ENCODE results near the gene EDIL3. TPM values are rescaled to one million over a fixed set of nuclear protein-coding genes. Genes with fewer than 3 reads are reported as not detected.

Gene EDIL3
- total and polyA plus RNA-seq, 9 of the 15 experiments (the other 6 are each of a cell fraction or from before 2014, with no cell fraction given), result 0.09 TPM; not detected in 8

DNA sequence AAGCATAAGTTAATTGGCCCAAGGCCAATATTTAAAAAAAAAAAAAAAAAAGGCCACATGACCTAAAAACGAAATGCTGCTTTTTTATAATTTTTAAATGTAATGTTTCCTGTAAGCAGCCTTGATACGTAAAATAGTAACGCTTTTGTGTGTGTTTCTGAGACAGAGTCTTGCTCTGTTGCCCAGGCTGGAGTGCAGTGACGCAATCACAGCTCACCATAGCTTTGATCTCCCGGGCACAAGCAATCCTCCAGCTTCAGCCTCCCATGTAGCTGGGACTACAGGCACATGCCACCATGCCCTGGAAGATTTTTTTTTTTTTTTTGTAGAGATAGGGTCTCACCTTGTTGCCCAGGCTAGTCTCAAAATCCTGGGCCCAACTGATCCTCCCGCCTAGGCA is 179.9 kb downstream of the EDIL3 start:
- Histone ChIP-seq H3K27ac (ENCODE audit: extremely low read depth, low read depth, low read length) (no peak overlapping the region), H3K4me2 (ENCODE audit: insufficient read depth, low read length) (no peak overlapping the region), H3K9me3 (replicated peaks; ENCODE audit: control insufficient read depth, insufficient read depth, low read depth, low read length) (no peaks in the 10 kb centered on the region), H2AFZ (ENCODE audit: low read depth, low read length) (no peak overlapping the region), H3K9ac (ENCODE audit: insufficient read depth in 1 of 2, low read depth in 2 of 2, low read length in 2 of 2) (no peak overlapping the region), H3K79me2 (ENCODE audit: control insufficient read depth, insufficient read depth, low read length) (no peaks in the 10 kb centered on the region), H3K4me1 (replicated peaks in 1 of 2; ENCODE audit: control insufficient read depth in 2 of 2, insufficient read depth in 2 of 2, low read length in 2 of 2) (no peaks in the 10 kb centered on the region), H3K27me3 (ENCODE audit: control insufficient read depth in 2 of 2, insufficient read depth in 2 of 2, low read length in 2 of 2) (no peaks in the 10 kb centered on the region), H3K36me3 (ENCODE audit: control insufficient read depth, insufficient read depth, low read length) (no peaks in the 10 kb centered on the region), H4K20me1 (replicated peaks; ENCODE audit: control insufficient read depth, insufficient read depth, low read length) (no peaks in the 10 kb centered on the region), H3K9me1 (ENCODE audit: control insufficient read depth, insufficient read depth, low read length) (no peaks in the 10 kb centered on the region), H3K4me3 (no peak overlapping the region)
- in situ Hi-C loops (cut with MboI), result no loop called here
- FAIRE-seq, result no peak
- POLR2A ChIA-PET, result no interaction called here
- no peak for ATAC-seq
- no peak for DNase-seq (ENCODE audit: extremely low read depth in 1 of 4, low spot score in 3 of 4)
- WGBS (ENCODE audit: insufficient coverage, low coverage, missing lambda C conversion rate), result 3% methylated on average over 6 of the region's 6 CpGs
- CTCF ChIA-PET (ENCODE audit: low intra/inter-chr PET ratio), result no interaction called here
- BruUV-seq (replicated peaks), result no TSS peak
- intact Hi-C loops (cut with micrococcal nuclease), result no loop called here
- TF ChIP-seq IRF2 (CRISPR knock-in tag; IDR thresholded peaks at IDR 0.05) (no peak), MTA3 (IDR thresholded peaks at IDR 0.05; ENCODE audit: borderline replicate concordance) (no peak), PURB (CRISPR knock-in tag; IDR thresholded peaks at IDR 0.05; ENCODE audit: low read depth) (no peak), PHB2 (IDR thresholded peaks at IDR 0.05; ENCODE audit: low read depth) (no peak), ETS1 (conservative IDR thresholded peaks at IDR 0.05; ENCODE audit: control insufficient read depth, low read depth, low read length) (no peak), BRCA1 (IDR thresholded peaks at IDR 0.05) (no peak), BRCA1 (CRISPR knock-in tag; IDR thresholded peaks at IDR 0.05) (no peak), POLR3A (IDR thresholded peaks at IDR 0.05; ENCODE audit: borderline replicate concordance, extremely low read depth, insufficient read depth, insufficient read length) (no peak), CBX1 (IDR thresholded peaks at IDR 0.05; ENCODE audit: low read depth) (no peak), DNMT1 (IDR thresholded peaks at IDR 0.05) (no peak), NUFIP1 (IDR thresholded peaks at IDR 0.05; ENCODE audit: partially characterized antibody) (no peak), NCOA2 (IDR thresholded peaks at IDR 0.05; ENCODE audit: partially characterized antibody in 2 of 2) (no peak), POLR2H (tag; IDR thresholded peaks at IDR 0.05; ENCODE audit: low read depth) (no peak), CC2D1A (IDR thresholded peaks at IDR 0.05) (no peak), POLR2B (IDR thresholded peaks at IDR 0.05; ENCODE audit: low read depth, partially characterized antibody) (no peak), ZNF408 (CRISPR knock-in tag; IDR thresholded peaks at IDR 0.05; ENCODE audit: low read depth) (no peak), ZNF449 (CRISPR knock-in tag; IDR thresholded peaks at IDR 0.05) (no peak), FOXP4 (CRISPR knock-in tag; IDR thresholded peaks at IDR 0.05; ENCODE audit: borderline replicate concordance) (no peak), CTBP1 (IDR thresholded peaks at IDR 0.05; ENCODE audit: borderline replicate concordance) (no peak)
- TF ChIP-seq, protein P1, sequence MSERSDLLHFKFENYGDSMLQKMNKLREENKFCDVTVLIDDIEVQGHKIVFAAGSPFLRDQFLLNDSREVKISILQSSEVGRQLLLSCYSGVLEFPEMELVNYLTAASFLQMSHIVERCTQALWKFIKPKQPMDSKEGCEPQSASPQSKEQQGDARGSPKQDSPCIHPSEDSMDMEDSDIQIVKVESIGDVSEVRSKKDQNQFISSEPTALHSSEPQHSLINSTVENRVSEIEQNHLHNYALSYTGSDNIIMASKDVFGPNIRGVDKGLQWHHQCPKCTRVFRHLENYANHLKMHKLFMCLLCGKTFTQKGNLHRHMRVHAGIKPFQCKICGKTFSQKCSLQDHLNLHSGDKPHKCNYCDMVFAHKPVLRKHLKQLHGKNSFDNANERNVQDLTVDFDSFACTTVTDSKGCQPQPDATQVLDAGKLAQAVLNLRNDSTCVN (CRISPR knock-in tag; IDR thresholded peaks at IDR 0.05), result no peak

Measured in K562 (cell line).